Activated T-cell treated with anti-CD3 and anti-CD28 coated beads, Interleukin-2, amount 50 U/mL, for 72 hours (primary cell): ENCODE data around the gene PLEKHA7. TPM values are rescaled to one million over a fixed set of nuclear protein-coding genes. Genes with fewer than 3 reads are reported as not detected.
A peak's percentile ranks its signal among the peaks of the same experiment; 100 is the strongest.
"Not testable (repeated sequence)": the region's sequence is repeated elsewhere in the genome, so short reads cannot be mapped to it uniquely, and the experiment has no call there.

Experiments
- ATAC-seq, 2 donors: fragments of 150-1000 bp; cut with Tn5 transposase; replicated peaks in 1 of 2; 2 replicates each; pipeline ENCODE4 v1.10.0; 2021; ENCODE audit warnings: moderate library complexity in 2 of 2, mild to moderate bottlenecking in 1 of 2
- DNase-seq, 2 donors: peaks; one replicate each; pipeline ENCODE4 v3.0.0; 2021 to 2022; ENCODE audit warnings: mixed read lengths in 1 of 2
- H3K27ac Mint-ChIP-seq: one replicate; pipeline ENCODE4 v1.8.0; 2022; ENCODE audit warnings: mild to moderate bottlenecking, moderate library complexity, mixed read lengths
- H3K27me3 Mint-ChIP-seq: one replicate; pipeline ENCODE4 v1.8.0; 2022; ENCODE audit warnings: low read depth, mixed read lengths
- H3K36me3 Mint-ChIP-seq, 2 donors: one replicate each; pipeline ENCODE4 v1.8.0; 2022; ENCODE audit warnings: mixed read lengths in 2 of 2, mild to moderate bottlenecking in 1 of 2; ENCODE audit not compliant: insufficient read depth in 2 of 2
- H3K4me1 Mint-ChIP-seq: one replicate; pipeline ENCODE4 v1.8.0; 2022; ENCODE audit warnings: low read depth, mixed read lengths
- H3K4me3 Mint-ChIP-seq, 2 donors: one replicate each; pipeline ENCODE4 v1.8.0; 2022; ENCODE audit warnings: mild to moderate bottlenecking in 2 of 2, mixed read lengths in 2 of 2, moderate library complexity in 2 of 2
- H3K9me3 Mint-ChIP-seq, 2 donors: one replicate each; pipeline ENCODE4 v1.8.0; 2022; ENCODE audit warnings: mixed read lengths in 2 of 2
- total RNA-seq, 2 donors: library from RNA; stranded (reverse); gene quantifications; one replicate each; pipeline ENCODE4 v1.2.3, GENCODE V29; 2022

Gene PLEKHA7
- total RNA-seq, 2 donors from 2014 or later = 6.5 to 11.0 TPM

DNA sequence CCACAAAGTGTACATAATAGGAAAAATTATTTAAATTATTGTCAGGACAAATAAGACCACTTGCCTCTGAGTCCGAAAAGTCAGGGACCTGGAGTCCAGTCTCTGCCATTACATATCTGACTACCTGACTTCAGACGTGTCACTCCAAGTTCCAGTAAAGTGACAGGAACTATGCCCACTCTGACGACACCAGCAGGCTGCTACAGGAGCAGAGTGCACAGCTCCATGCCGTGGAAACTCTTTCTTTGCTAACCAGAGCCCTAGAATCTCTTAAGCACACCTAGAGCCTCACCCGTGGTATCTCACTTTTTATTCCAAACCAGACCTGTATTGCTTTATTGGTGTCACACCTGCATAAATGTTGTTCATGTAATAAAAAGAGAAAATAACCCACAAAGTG is 93.7 kb downstream of the PLEKHA7 start:
- ATAC-seq = no peak
- no peak overlapping the region for H3K27ac Mint-ChIP-seq
- H3K9me3 Mint-ChIP-seq = no peaks in the 10 kb centered on the region
- DNase-seq = no peak
- peaks cover under 1 to 2% of the 10 kb centered on the region in 2 donors for H3K36me3 Mint-ChIP-seq
- H3K4me1 Mint-ChIP-seq = peaks cover 20% of the 10 kb centered on the region
- peak overlapping the region in 1 of 2 donors; percentile 65 for H3K4me3 Mint-ChIP-seq
- H3K27me3 Mint-ChIP-seq = peaks cover 32% of the 10 kb centered on the region

DNA sequence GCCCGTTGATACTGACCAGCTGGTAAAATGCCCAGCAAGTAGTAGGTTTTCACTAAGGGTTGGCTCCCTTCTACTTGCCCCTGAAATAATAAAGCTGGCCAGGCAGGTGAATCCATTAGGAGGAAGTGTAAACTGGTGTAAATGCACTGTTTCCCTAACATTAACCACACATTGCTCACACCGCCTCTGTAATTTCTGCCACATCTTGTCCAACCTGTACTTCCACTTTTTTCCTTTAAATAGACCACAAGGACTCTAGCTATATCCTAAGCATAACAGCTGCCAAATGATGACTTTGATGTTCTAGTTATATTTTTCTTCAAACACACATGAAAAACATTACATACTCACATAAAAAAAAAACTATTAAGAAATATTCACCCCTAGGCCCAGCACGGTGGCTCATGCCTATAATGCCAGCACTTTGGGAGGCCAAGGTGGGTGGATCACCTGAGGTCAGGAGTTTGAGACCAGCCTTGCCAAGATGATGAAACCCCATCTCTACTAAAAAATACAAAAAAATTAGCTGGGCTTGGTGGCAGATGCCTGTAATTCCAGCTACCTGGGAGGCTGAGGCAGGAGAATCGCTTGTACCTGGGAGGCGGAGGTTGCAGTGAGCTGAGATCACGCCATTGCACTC is 95.6 kb downstream of the PLEKHA7 start:
- not testable (repeated sequence) for H3K27ac Mint-ChIP-seq, H3K36me3 Mint-ChIP-seq, H3K4me3 Mint-ChIP-seq, H3K4me1 Mint-ChIP-seq, ATAC-seq, H3K9me3 Mint-ChIP-seq, DNase-seq
- H3K27me3 Mint-ChIP-seq = peaks cover 23% of the 10 kb centered on the region

DNA sequence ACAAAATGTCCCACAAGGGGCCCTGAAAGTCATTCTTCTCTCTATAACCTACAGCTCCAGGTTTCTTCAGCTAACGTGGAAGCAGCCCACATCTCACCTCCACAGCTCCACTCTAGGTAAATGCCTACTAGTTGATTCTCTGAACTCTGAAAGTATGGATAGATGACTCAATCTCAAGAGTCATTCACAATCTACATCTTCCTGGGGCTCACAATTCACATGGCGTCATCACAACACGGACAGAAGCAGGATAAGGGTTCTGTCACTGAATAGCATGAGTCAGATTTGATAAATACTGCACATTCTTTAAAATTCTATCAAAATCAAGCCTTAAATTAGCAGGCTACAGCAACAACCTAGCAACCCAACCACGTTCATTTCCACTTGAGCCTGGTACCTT is 96.3 kb downstream of the PLEKHA7 start:
- H3K36me3 Mint-ChIP-seq = peaks cover 0 to 2% of the 10 kb centered on the region in 2 donors
- no peak for ATAC-seq

DNA sequence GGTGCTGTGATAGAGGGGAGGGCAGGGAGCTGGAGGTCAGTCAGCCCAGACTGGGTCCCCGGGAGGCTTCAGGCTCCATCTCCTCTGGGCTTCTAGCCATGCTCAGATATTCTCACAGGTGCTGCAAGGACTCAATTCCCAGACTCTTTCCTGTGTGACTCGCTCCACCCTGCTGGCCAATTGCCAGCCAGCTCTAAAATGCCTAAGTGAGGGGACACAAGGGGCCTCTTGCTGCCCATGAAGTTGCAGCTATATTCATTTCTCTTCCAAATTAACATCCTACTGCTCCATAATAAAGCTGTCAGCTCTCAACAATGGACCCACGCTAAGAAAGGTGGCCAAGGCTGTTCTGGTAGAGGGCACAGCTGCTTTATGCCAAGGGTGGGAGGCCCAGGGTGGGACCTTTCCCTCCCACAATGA is 101.5 kb downstream of the PLEKHA7 start:
- Mint-ChIP-seq H3K9me3 (no peaks in the 10 kb centered on the region), H3K4me3 (no peak overlapping the region), H3K4me1 (peaks cover 14% of the 10 kb centered on the region), H3K27ac (no peak overlapping the region), H3K27me3 (no peaks in the 10 kb centered on the region), H3K36me3 (peaks cover 0 to 2% of the 10 kb centered on the region in 2 donors)
- DNase-seq (no peak), ATAC-seq (no peak)

More for the DNA sequence above, 96.3 kb downstream of the PLEKHA7 start:
- Mint-ChIP-seq H3K27me3 (peaks cover 16% of the 10 kb centered on the region), H3K27ac (no peak overlapping the region), H3K9me3 (no peaks in the 10 kb centered on the region), H3K4me1 (peaks cover 10% of the 10 kb centered on the region), H3K4me3 (no peak overlapping the region)
- no peak for DNase-seq

DNA sequence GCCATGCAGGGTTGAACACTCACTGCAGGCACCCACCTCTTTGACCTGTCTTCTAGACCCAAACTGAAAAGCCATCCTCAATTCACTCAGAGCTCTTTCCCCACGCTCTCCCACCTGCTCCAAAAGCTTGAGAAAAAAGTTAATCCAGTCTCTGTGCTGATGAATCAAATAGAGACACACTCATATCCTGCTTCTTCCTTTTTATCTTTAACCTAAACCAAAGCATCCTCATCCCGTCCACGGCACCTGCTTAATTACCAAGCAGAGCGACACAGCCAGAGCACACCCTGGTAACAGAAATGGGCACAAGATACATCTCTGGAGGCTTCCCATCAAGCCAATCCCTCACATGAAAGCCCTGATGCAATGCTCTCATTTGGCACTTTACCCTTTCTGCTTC is 102.6 kb downstream of the PLEKHA7 start:
- Mint-ChIP-seq H3K27ac (no peak overlapping the region), H3K4me1 (peaks cover 14% of the 10 kb centered on the region), H3K36me3 (no peaks in the 10 kb centered on the region), H3K27me3 (no peaks in the 10 kb centered on the region), H3K9me3 (no peaks in the 10 kb centered on the region), H3K4me3 (peak overlapping the region in 1 of 2 donors; percentile 33)
- ATAC-seq = peak; percentile 68 to 79
- DNase-seq = no peak

GRCh38 chr11:16911186-16911585 is 103.0 kb downstream of the PLEKHA7 start:
- Mint-ChIP-seq H3K4me1 (peaks cover 14% of the 10 kb centered on the region), H3K36me3 (no peaks in the 10 kb centered on the region)

DNA sequence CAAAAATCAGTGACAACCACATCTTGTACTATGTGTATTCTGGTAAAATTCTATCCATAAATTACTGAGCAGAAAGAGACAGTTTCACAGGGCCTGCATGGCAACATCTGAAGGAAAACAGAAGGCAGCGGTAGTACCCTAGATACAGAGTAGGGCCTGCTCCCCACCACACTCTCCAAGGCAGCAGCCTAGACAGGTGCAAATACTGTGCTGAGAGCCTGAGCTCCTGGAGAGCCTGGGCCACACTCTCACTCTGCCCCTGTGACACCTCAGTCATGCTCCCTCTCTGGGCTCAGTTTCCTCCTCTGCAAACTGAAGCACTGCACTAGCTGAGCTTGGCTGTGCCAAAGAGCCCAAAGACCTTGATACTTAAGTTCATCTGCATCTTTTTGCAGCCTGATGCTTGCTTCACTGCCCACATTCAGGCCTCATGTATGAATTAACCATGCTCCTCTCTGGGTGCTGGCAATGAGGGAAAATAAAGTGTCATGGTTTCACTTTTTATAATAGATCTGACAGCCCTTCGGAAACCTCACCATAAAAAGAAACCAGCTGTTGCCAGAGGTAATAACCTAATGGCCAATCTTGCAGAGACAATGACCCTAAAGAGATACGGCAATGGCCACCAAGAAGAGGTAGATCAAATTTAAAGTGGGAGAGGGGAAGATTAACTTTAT is 104.7 kb downstream of the PLEKHA7 start:
- H3K27me3 Mint-ChIP-seq = no peaks in the 10 kb centered on the region
- no peak overlapping the region for H3K27ac Mint-ChIP-seq
- H3K9me3 Mint-ChIP-seq = no peaks in the 10 kb centered on the region
- peaks cover 14% of the 10 kb centered on the region for H3K4me1 Mint-ChIP-seq
- H3K36me3 Mint-ChIP-seq = peaks cover 0 to 1% of the 10 kb centered on the region in 2 donors
- ATAC-seq = peak; percentile 59 to 61
- no peak for DNase-seq
- H3K4me3 Mint-ChIP-seq = peak overlapping the region in 1 of 2 donors; percentile 53

More at GRCh38 chr11:16911186-16911585, 103.0 kb downstream of the PLEKHA7 start:
- DNase-seq = no peak
- Mint-ChIP-seq H3K27ac (no peak overlapping the region), H3K9me3 (no peaks in the 10 kb centered on the region), H3K4me3 (peak overlapping the region in 1 of 2 donors; percentile 33), H3K27me3 (no peaks in the 10 kb centered on the region)
- ATAC-seq = no peak

DNA sequence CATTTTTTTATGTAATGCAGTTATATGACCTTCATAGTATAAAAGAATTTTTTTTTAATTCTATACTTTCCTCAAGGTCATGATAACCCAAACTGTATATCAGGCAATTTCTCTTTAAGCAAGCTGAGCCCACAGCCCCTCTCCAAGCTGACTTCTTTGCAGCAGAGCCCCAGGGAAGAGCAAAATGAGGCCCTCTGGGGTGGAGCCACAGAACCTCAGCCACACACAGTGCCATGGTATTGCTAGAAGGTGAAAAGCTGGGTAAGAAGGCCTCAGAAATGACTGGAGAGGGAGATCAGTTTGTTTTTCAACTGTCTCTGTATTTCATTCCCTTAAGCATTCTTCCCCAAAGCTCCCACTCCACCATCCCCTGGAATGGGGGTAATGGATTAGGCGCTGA is 108.8 kb downstream of the PLEKHA7 start:
- Mint-ChIP-seq H3K36me3 (peaks cover 7 to 11% of the 10 kb centered on the region in 2 donors), H3K4me3 (no peak overlapping the region), H3K27me3 (no peaks in the 10 kb centered on the region), H3K9me3 (peaks cover 7 to 9% of the 10 kb centered on the region in 2 donors), H3K4me1 (peaks cover 44% of the 10 kb centered on the region), H3K27ac (peak overlapping the region; percentile 77)
- ATAC-seq (no peak), DNase-seq (no peak)

GRCh38 chr11:16904761-16905160 is 109.5 kb downstream of the PLEKHA7 start:
- not testable (repeated sequence) for ATAC-seq, H3K27ac Mint-ChIP-seq, H3K27me3 Mint-ChIP-seq, DNase-seq, H3K9me3 Mint-ChIP-seq, H3K4me3 Mint-ChIP-seq
- Mint-ChIP-seq H3K36me3 (peaks cover 7 to 11% of the 10 kb centered on the region in 2 donors), H3K4me1 (peaks cover 48% of the 10 kb centered on the region)

DNA sequence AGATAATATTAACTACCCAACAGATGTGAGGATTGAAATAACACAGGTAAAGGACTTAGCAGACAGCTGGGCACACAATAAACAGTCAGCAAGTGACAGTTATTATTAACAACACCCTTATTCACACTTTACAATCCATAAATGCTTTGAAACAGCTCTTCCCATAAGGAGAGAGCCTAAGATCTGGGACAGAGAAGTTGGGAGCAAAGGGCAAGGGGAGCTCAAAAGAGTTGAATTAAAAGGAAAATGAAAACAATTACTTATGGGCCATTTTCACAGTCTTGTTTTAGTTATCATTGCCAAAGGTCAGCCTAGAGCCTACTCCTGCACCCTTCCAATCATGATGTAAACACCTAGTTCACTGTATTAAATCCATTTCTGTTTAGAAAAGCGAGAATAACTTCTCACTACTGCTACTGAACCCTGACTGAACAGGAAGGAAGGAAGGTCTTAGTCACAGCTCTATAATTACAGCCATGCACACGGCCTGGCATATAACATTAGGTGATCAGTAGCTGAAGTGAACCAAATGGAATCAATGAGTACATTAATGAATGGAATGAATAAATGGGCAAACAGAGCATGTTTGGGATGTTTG is 111.3 kb downstream of the PLEKHA7 start:
- DNase-seq = peak in 1 of 2 donors; percentile 14
- ATAC-seq = peak; percentile 82 to 84
- Mint-ChIP-seq H3K9me3 (peaks cover 7 to 9% of the 10 kb centered on the region in 2 donors), H3K4me3 (peak overlapping the region; percentile 67 to 75), H3K27ac (peak overlapping the region; percentile 89), H3K36me3 (peaks cover 7 to 11% of the 10 kb centered on the region in 2 donors), H3K4me1 (peaks cover 53% of the 10 kb centered on the region), H3K27me3 (no peaks in the 10 kb centered on the region)

DNA sequence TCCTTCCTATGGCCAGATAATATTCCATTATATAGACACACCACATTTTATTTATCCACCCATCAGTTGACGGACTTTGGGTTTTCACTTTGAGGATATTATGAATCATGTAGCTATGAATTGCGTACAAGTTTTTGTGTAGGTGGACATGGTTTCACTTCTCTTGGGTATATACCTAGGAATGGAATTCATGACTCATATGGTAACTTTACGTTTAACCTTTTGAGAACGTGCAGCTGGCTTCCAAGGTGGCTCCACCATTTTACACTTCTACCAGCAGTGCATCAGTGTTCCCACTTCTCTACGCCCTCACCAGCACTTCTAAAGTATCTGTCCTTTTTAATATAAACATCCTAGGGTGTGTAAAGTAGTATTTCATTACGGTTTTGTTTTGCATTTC is 112.0 kb downstream of the PLEKHA7 start:
- peak; percentile 51 to 62 for DNase-seq
- peak overlapping the region; percentile 67 to 75 for H3K4me3 Mint-ChIP-seq
- peaks cover 55% of the 10 kb centered on the region for H3K4me1 Mint-ChIP-seq

GRCh38 chr11:16900491-16900890 is 113.7 kb downstream of the PLEKHA7 start:
- DNase-seq (no peak), ATAC-seq (no peak)
- H3K4me3 Mint-ChIP-seq = no peak overlapping the region
- H3K27me3 Mint-ChIP-seq = peaks cover 10% of the 10 kb centered on the region
- H3K36me3 Mint-ChIP-seq = peaks cover 7 to 10% of the 10 kb centered on the region in 2 donors
- peaks cover 65% of the 10 kb centered on the region for H3K4me1 Mint-ChIP-seq
- H3K27ac Mint-ChIP-seq = peak overlapping the region; percentile 27
- H3K9me3 Mint-ChIP-seq = peaks cover 7 to 9% of the 10 kb centered on the region in 2 donors

More for the DNA sequence above, 112.0 kb downstream of the PLEKHA7 start:
- Mint-ChIP-seq H3K27ac (peak overlapping the region; percentile 89), H3K9me3 (peaks cover 7 to 9% of the 10 kb centered on the region in 2 donors), H3K27me3 (no peaks in the 10 kb centered on the region), H3K36me3 (peaks cover 7 to 11% of the 10 kb centered on the region in 2 donors)
- peak; percentile 80 to 83 for ATAC-seq

DNA sequence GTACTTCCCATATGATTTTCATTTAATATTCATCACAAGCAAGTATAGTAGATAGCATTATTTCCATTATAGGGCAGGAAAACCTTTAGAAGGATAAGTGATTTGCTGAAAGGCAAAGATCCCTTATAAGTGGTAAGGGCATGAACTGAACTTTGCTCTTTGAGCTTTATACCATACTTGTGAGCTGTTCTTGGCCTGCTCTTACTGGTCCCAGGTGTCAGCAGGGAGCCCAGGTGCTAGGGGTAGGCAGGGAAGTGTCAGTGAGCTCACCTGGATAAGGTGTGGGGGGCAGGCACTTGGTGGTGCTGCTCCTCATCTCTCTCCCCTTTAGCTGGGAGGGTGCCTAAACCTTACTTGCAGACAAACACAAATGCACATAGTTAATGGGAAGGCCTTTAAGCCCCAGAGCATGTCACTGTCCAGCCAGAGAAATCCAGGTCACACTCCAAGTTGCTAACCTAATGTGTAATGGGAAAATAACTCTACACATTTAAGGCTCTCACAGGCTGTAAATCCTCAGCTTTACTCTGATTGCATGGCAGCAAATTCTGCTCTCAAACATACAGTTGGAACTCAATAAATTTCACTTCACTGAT is 114.4 kb downstream of the PLEKHA7 start:
- DNase-seq = no peak
- peaks cover 17% of the 10 kb centered on the region for H3K27me3 Mint-ChIP-seq
- no peak overlapping the region for H3K4me3 Mint-ChIP-seq
- no peak overlapping the region for H3K27ac Mint-ChIP-seq
- peaks cover 7 to 10% of the 10 kb centered on the region in 2 donors for H3K36me3 Mint-ChIP-seq
- no peak for ATAC-seq
- peaks cover 65% of the 10 kb centered on the region for H3K4me1 Mint-ChIP-seq
- H3K9me3 Mint-ChIP-seq = peaks cover 7 to 9% of the 10 kb centered on the region in 2 donors
